NCI-H345 treated with DMSO at 0.1 percent for 48 hours (cell line): Measurements from ENCODE around the gene NOL3.

Source experiments
- DNase-seq: peaks from one replicate; lab custom pipeline; 2025; ENCODE audit not compliant: unreplicated experiment; lab: John Stamatoyannopoulos, UW

The NOL3 gene

DNA sequence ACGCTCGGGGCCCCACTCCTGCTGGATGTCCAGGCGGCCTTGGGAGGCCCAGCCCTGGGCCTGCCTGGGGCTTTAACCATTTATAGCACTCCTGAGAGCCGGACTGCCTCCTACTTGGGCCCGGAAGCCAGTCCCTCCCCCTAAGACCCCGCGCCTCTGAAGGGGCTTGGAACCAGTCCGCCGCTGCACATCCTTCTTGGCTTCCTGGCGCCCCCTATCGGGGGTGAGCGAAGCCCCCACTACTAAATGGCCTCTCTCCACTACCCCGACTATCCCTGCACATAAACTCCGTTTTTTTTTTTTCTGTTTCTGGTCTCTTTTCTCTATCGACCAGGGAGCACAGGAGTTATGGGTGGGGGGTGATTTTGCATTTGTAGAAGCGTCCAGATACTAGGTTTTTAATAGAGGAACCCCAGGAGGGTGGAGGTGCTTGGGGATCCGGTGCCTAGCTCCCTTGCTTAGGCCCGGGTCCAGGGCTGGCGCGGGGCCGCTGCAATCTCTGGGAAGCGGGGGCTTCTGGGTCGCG, 633 bp upstream of the NOL3 start:
- DNase-seq: no peak

DNA sequence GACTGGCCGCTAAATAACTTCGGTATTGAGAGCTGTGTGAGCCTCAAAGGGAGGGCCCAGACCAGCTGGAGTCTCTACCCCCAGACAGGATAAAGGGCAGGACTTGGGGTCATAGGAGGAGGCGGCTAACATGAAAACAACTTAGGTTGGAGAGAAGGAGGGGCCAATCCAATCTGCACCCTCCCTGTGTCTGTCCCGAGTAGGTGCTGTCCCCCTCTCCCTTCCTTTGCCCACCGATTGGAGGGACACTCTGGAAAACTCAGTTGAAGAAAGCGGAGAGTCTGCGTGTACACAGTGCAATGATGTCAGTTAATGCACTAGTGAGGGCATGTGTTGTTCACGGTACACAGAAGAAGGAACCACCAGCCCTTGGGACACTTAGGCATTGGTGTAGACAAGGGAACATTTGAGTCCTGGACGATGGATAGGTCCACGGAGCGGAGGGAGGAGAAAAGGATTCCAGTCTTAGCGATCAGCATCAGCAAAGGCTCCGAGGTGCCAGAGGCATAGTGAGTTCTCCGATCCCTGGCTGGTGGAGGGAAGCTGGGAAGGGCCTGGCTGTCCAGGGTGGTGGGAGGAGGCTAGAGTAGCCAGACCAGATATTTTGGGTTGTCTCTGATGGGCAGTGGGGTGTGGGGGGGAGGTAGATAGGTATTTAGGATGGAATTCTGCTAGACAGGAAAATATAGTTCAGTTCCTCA, 761 bp downstream of the NOL3 start:
- DNase-seq: no peak

- DNase-seq: no peak
These were observed 3.0 kb downstream of the NOL3 start for GRCh38 chr16:67173323-67173722.

DNA sequence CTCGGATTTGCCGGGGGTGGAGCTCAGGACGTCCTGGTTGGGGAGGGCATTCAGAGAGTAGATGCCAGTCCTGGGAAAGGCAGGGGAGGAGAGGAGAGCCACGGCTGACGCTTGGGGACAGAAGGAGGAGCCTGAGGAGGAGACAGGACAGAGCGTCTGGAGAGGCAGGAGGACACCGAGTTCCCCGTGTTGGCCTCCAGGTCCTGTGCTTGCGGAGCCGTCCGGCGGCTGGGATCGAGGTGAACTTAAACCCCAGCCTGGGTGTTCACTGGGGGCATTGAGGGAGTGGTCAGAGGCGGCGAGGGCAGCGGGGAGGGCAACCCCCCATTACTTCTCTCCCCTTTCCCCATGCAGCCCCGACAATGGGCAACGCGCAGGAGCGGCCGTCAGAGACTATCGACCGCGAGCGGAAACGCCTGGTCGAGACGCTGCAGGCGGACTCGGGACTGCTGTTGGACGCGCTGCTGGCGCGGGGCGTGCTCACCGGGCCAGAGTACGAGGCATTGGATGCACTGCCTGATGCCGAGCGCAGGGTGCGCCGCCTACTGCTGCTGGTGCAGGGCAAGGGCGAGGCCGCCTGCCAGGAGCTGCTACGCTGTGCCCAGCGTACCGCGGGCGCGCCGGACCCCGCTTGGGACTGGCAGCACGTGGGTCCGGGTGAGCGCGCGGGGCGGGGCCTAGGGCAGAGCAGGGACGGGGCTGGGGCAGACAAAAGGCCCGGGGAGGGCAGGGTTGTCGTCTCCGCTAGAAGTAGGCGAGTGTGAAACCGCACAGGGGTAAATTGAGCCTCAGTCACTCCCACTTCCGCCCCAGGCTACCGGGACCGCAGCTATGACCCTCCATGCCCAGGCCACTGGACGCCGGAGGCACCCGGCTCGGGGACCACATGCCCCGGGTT, 3.7 kb downstream of the NOL3 start:
- no peak for DNase-seq

DNA sequence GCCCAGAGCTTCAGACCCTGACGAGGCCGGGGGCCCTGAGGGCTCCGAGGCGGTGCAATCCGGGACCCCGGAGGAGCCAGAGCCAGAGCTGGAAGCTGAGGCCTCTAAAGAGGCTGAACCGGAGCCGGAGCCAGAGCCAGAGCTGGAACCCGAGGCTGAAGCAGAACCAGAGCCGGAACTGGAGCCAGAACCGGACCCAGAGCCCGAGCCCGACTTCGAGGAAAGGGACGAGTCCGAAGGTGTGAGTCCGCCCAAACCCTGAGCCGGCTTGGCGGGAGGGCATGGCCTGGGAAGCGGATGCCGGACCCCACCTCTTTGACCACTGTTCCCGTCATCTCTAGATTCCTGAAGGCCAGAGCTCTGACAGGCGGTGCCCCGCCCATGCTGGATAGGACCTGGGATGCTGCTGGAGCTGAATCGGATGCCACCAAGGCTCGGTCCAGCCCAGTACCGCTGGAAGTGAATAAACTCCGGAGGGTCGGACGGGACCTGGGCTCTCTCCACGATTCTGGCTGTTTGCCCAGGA, 4.4 kb downstream of the NOL3 start:
- DNase-seq: no peak

- peak; percentile 50 for DNase-seq
These were observed 6.3 kb downstream of the NOL3 start for GRCh38 chr16:67176662-67177061.

DNA sequence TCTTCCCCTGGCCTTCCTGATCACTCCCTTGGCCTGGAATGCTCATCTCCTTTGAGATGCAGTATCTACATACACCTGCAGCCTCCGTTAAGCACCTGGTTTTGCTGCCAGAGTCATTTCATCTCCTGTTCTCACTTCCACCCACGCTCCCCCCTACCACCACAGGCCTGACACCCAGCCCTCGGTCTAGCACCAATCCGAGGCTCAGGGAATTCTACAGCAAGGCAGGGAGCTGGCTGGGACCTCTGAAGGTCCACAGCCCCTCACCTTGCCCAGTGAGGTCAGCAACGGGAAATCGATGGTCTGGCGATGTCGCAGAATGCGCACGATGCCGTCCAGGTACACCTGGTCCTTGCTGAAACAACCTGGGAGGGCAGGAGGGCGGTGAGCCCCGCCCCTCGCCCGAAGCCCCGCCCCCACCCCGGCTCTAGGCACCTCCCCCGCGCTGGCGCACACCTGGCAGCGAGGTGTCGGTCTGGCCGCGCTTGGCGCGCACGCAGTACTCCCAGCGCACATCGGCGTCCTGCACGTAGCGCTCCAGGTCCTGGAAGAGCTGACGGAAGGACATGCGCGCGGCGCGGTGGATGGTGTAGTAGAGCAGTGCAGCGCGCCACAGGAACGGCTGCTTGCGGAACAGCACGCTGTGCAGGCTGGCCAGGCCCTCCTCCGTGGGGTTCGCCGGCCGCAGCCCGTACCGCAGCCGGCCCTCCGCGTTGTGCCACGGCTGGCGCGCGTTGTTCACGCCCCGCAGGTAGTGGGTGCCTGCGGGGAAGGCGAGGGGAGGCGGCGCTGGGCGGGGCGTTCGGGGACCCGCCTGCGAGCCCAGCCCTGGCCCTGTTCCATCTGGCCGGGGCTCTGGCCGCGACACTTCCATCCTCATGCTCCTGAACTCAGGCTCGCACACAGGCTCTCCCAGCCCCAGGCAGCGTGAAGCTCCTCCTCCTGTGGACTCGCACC, 7.7 kb downstream of the NOL3 start:
- peak; percentile 57 for DNase-seq

- DNase-seq: no peak
These were observed 9.2 kb downstream of the NOL3 start for GRCh38 chr16:67179421-67180080.

GRCh38 chr16:67180166-67180565, 9.8 kb downstream of the NOL3 start:
- no peak for DNase-seq

DNA sequence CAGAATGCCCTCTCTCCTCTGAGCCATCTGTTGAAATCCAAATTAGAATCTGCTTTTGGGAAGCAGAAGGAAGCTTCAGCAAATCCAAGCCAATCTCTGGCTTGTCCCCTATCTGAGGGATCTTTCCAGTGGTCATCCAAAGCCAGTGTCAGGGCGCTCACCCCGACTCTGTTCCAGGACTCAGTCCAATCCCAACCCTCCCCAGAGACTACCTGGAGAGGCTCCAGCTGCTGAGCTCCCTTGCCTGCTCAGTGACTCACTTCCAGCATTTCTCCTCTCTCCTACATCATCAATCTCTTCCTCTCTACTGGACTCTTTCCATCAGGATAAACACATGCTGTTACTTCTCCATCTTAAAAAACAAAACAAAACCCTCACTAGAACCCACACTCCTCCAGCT, 11.0 kb downstream of the NOL3 start:
- DNase-seq: no peak

DNA sequence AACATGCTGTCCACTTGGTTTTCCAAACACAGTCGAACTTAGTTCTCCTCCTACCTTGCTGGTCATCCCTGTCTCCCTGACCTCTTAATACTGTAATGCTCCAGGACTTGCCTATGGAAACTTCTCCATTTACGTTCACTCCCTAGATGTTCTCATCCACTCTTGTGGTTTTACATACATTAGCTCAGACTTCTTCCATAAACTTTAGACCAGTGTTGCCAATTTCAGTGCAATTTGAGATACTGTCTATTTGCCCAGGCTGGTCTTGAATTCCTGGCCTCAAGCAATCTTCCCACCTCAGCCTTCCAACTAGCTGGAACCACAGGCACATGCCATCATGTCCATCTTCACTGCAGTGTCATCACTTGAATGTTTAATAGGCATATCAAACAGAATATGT, 11.9 kb downstream of the NOL3 start:
- DNase-seq: no peak

DNA sequence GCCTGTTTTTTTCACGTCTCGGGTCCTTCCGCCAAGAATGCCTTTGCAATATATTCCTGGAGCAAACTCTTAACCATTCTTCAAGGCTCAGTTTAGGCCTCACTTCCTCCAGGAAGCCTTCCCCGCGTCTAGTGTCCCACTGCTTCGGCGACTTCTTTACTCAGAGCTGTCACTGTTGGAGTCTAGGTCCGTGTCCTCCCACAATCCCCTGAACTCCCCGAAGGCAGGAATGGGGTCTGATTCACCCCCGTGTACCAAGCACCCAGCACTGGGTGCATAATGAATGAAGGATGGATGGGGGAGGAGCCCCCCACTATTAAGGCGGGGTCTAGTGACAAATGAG, 12.9 kb downstream of the NOL3 start:
- no peak for DNase-seq

- DNase-seq: peak; percentile 88
These were observed 13.5 kb downstream of the NOL3 start, which contains the start of gene MATCAP1 for GRCh38 chr16:67183627-67184452. MATCAP1 (minus strand) TSS chr16:67183963; CDS start chr16:67180610, 3,353 bp downstream.

- no peak for DNase-seq
These were observed 14.2 kb downstream of the NOL3 start for GRCh38 chr16:67184453-67184994.

DNA sequence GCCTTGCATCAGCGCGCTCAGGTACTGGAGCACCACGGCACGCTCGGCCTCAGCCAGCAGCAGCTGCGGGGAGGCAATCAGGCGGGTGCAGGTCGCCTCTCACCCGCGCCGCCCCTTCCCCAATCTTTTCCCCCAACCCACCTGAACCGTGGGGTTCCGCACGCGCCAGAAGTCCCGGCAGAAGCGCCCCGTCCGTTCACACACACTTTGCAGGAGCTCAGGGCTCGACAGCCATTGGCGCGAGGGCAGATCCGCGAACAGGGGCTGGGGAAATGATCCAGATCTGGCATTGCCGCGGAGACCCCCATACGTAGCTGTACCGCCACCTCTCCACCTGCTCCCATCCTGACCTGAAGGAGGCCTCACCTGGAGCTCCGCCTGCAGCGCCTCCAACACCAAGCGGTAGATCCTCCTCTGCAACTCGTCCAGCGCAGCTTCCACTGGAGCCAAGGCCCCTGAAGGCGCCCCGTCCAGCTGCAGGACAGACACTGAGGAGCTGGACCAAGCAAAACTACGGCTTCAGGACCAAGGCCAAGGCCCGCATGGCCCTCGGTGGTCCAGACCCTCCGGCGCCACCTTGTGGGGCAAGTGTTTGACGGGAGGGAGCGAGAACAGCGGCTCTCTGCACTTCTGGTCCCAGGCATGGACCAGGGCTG, 14.8 kb downstream of the NOL3 start:
- peak; percentile 50 for DNase-seq

- no peak for DNase-seq
These were observed 15.4 kb downstream of the NOL3 start for GRCh38 chr16:67185651-67186134.

DNA sequence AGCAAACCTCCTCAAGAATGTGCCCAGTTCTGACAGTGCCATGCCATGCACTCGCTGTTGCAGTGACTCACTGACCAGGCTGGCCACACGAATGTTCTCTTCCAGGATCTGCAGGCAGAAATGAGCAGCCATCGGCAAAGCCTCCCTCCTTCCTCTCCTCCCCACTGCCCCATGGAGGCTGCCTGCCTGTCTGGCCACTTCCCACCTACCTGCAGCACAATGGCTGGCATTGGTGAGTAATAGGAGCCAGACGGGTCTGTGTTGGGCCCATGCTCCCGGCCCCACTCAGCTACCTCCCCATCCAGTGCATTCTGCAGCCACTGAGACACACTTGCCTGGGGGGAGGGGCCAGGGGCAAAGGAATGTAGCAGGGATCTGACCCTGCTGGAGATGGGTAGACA, 16.2 kb downstream of the NOL3 start:
- no peak for DNase-seq

DNA sequence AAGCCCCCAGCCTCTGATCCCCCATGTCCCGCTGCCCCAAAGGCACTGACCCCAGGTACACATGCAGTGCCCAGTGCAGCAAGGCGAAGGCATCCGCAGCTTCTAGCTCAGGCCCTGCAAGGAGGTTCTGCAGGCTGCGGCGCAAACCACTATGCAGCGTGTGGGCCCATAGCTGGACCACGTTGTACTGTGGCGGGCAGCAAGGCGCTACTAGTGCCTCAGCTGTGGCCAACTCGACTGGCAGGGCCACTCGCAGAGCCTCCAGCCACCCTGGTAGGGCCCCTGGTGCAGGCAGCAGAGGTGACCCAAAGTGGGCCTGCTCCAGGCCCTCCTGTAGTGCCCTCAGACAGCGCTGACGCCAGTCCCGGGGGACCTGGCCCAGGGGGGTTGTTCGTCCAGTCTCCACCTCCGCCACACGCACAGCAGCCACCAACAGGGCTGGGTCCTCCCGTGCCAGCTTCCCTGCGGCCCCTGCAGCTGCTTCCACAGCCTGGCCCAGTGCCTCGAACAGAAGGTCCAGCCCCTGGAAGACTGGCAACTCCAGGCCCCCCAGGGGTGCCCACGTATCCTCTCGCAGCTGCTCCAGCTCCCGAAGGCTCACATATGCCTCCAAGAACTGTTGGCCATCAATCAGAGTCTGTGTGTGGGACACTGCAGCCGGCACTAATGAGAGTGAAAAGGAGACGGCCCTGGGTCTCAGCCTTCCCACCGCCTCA, 17.0 kb downstream of the NOL3 start:
- DNase-seq: no peak
